Measurements from ENCODE around the gene ZDHHC8. TPM values are rescaled to one million over a fixed set of nuclear protein-coding genes. Genes with fewer than 3 reads are reported as not detected.

Gene ZDHHC8
- total and polyA plus RNA-seq, 10 of the 15 experiments (the other 5 are each of a cell fraction or from before 2014, with no cell fraction given): 0.03 to 46.3 (median 5.3) TPM

- H3K4me2 ChIP-seq (ENCODE audit: control insufficient read depth, insufficient read depth): no peak overlapping the region
- H3K9ac ChIP-seq (ENCODE audit: control insufficient read depth, insufficient read depth, low read length): no peak overlapping the region
- no peaks in the 10 kb centered on the region; a peak in 1 of 4 replicates for H3K36me3 ChIP-seq (ENCODE audit: control insufficient read depth in 2 of 2, insufficient read depth in 2 of 2, low read length in 1 of 2)
- POLR2A ChIA-PET: no interaction called here
- ATAC-seq (no peak), DNase-seq (ENCODE audit: low read depth, low spot score) (no peak), FAIRE-seq (no peak)
- SMC1A ChIA-PET (ENCODE audit: uncharacterized antibody, unreplicated experiment): no interaction called here
- H3K27ac ChIP-seq (ENCODE audit: control insufficient read depth, insufficient read depth): no peak overlapping the region
- H4K20me1 ChIP-seq (ENCODE audit: control insufficient read depth, insufficient read depth): no peaks in the 10 kb centered on the region
- WGBS (ENCODE audit: insufficient coverage, insufficient replicate concordance, low lambda C conversion rate, missing lambda C conversion rate): 93% methylated on average over 56 of the region's 65 CpGs
- H3K4me3 ChIP-seq: no peak overlapping the region
- H2AFZ ChIP-seq (ENCODE audit: control insufficient read depth, low read depth, low read length): no peak overlapping the region
- TF ChIP-seq POLR2AphosphoS5 (IDR thresholded peaks at IDR 0.05; ENCODE audit: low read length) (no peak), SUZ12 (IDR thresholded peaks at IDR 0.05; ENCODE audit: unreplicated experiment) (no peak), NKRF (conservative IDR thresholded peaks at IDR 0.05) (no peak), NFIC (IDR thresholded peaks at IDR 0.05; ENCODE audit: low read depth, low read length) (no peak), POLR2A (IDR thresholded peaks at IDR 0.05; ENCODE audit: low read depth, low read length) (no peak), KAT2A (conservative IDR thresholded peaks at IDR 0.05; ENCODE audit: control insufficient read depth, low read depth, low read length) (no peak), ZNF217 (IDR thresholded peaks at IDR 0.05) (no peak), CBFB (IDR thresholded peaks at IDR 0.05; ENCODE audit: low read depth) (no peak), HDGF (IDR thresholded peaks at IDR 0.05) (no peak), STAT1 (conservative IDR thresholded peaks at IDR 0.05) (no peak), TAF1 (IDR thresholded peaks at IDR 0.05; ENCODE audit: borderline replicate concordance, low read depth, low read length) (no peak), DPF2 (IDR thresholded peaks at IDR 0.05) (no peak), GABPA (IDR thresholded peaks at IDR 0.05; ENCODE audit: low read depth) (no peak)
- H3K79me2 ChIP-seq (ENCODE audit: control insufficient read depth, insufficient read depth, low read length): no peaks in the 10 kb centered on the region
- BruUV-seq (replicated peaks): no TSS peak
- peaks cover 4% of the 10 kb centered on the region; the same call in 1 of the 2 replicates for H3K4me1 ChIP-seq (ENCODE audit: control insufficient read depth, insufficient read depth, low read length)
- RAD21 ChIA-PET (ENCODE audit: unreplicated experiment): no interaction called here
- in situ Hi-C loops (cut with MboI) (no loop called here), intact Hi-C loops (cut with micrococcal nuclease; ENCODE audit: unreplicated experiment) (no loop called here)
- CTCF ChIA-PET: no interaction called here
- H3K27me3 ChIP-seq (replicated peaks in 1 of 2; ENCODE audit: control insufficient read depth in 2 of 2, insufficient read depth in 2 of 2, low read length in 1 of 2): no peaks in the 10 kb centered on the region
- no peaks in the 10 kb centered on the region for H3K9me3 ChIP-seq (replicated peaks; ENCODE audit: control insufficient read depth, insufficient read depth, low read length)
Measured at GRCh38 chr22:20142711-20143621, 11.4 kb downstream of the ZDHHC8 start.

Data from GM12878 (cell line).